ENCODE results near the gene ATRN. TPM values are rescaled to one million over a fixed set of nuclear protein-coding genes. Genes with fewer than 3 reads are reported as not detected.
"Not testable (repeated sequence)": the region's sequence is repeated elsewhere in the genome, so short reads cannot be mapped to it uniquely, and the experiment has no call there.

The ATRN gene
- total RNA-seq, 1 donor from 2014 or later, result 52.0 TPM

DNA sequence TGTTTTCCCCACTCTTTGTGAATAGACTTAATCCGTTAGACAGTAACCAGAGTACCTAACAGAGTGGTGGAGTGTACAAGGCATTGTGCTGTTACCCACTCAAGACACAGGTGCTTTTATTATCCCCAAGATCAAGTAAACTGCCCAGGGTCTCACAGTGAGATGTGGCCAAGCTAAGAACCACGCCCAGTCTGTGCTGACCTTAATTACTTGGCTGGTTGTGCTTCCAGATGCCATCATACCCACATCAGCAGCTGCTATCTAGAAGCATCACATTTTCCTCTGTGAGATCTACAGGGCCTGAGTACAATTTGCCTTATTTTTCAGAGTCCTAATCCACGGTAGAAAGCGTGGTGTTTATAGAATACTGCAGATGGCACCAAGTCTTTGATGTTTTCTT, 122.1 kb downstream of the ATRN start:
- H3K4me3 Mint-ChIP-seq (ENCODE audit: unreplicated experiment), result no peak overlapping the region
- no peak for DNase-seq (ENCODE audit: low spot score)
- no peaks in the 10 kb centered on the region for H3K9me3 Mint-ChIP-seq (ENCODE audit: low read depth)
- H3K27me3 Mint-ChIP-seq (ENCODE audit: low read depth), result no peaks in the 10 kb centered on the region
- H3K36me3 Mint-ChIP-seq (ENCODE audit: low read depth), result peaks cover 21% of the 10 kb centered on the region
- no peak overlapping the region for H3K27ac Mint-ChIP-seq (ENCODE audit: unreplicated experiment)
- peaks cover 6% of the 10 kb centered on the region for H3K4me1 Mint-ChIP-seq (ENCODE audit: low read depth)
- TF ChIP-seq, protein P1, sequence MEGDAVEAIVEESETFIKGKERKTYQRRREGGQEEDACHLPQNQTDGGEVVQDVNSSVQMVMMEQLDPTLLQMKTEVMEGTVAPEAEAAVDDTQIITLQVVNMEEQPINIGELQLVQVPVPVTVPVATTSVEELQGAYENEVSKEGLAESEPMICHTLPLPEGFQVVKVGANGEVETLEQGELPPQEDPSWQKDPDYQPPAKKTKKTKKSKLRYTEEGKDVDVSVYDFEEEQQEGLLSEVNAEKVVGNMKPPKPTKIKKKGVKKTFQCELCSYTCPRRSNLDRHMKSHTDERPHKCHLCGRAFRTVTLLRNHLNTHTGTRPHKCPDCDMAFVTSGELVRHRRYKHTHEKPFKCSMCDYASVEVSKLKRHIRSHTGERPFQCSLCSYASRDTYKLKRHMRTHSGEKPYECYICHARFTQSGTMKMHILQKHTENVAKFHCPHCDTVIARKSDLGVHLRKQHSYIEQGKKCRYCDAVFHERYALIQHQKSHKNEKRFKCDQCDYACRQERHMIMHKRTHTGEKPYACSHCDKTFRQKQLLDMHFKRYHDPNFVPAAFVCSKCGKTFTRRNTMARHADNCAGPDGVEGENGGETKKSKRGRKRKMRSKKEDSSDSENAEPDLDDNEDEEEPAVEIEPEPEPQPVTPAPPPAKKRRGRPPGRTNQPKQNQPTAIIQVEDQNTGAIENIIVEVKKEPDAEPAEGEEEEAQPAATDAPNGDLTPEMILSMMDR (IDR thresholded peaks at IDR 0.05), result no peak

DNA sequence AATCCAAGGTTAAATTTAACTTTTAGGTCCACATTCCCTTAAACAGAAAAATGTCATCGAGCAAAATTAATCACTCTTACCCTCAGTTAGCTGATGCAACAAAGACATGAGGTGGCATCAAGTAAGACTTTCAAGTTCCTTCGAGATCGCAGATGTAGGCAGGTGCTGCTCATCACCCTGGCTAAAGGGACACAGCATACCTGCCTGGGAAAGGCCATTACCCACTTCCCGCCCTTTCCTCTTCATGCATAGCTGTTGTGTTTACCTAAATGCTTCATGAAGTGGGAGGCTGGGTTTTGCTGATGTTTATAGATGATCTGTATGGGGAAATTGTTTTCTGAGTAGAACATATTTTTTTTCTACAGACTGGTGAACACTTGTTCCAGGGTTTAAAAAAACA, 124.7 kb downstream of the ATRN start:
- TF ChIP-seq, protein P1 (IDR thresholded peaks at IDR 0.05), result no peak
- DNase-seq (ENCODE audit: low spot score), result no peak
- no peaks in the 10 kb centered on the region for H3K27me3 Mint-ChIP-seq (ENCODE audit: low read depth)
- H3K4me1 Mint-ChIP-seq (ENCODE audit: low read depth), result peaks cover 6% of the 10 kb centered on the region
- H3K27ac Mint-ChIP-seq (ENCODE audit: unreplicated experiment), result no peak overlapping the region
- H3K9me3 Mint-ChIP-seq (ENCODE audit: low read depth), result no peaks in the 10 kb centered on the region
- H3K36me3 Mint-ChIP-seq (ENCODE audit: low read depth), result peaks cover 26% of the 10 kb centered on the region
- no peak overlapping the region for H3K4me3 Mint-ChIP-seq (ENCODE audit: unreplicated experiment)

DNA sequence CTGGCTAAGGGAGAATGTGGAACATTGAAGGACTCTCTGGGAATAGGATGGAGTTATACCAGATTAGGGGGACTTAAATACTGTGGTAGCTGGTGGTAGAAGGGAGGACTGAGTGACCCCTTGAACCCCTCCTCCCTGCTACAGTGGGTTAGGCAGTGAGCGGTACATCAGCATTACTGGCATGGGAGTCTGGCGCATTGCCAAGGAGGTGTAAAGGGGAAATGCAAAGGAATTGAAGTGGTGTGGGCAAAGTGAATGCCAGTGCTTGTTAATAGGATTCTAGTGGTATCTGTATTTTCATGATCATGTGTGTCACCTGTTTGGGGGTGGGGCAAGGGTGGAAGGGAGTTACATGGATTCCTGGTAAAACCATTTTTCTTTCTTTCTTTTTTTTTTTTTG, 132.3 kb downstream of the ATRN start:
- H3K27ac Mint-ChIP-seq (ENCODE audit: unreplicated experiment), result no peak overlapping the region
- DNase-seq (ENCODE audit: low spot score), result no peak
- peaks cover 33% of the 10 kb centered on the region for H3K36me3 Mint-ChIP-seq (ENCODE audit: low read depth)
- no peaks in the 10 kb centered on the region for H3K27me3 Mint-ChIP-seq (ENCODE audit: low read depth)
- TF ChIP-seq, protein P1 (IDR thresholded peaks at IDR 0.05), result no peak
- no peaks in the 10 kb centered on the region for H3K4me1 Mint-ChIP-seq (ENCODE audit: low read depth)
- H3K4me3 Mint-ChIP-seq (ENCODE audit: unreplicated experiment), result no peak overlapping the region
- H3K9me3 Mint-ChIP-seq (ENCODE audit: low read depth), result no peaks in the 10 kb centered on the region

DNA sequence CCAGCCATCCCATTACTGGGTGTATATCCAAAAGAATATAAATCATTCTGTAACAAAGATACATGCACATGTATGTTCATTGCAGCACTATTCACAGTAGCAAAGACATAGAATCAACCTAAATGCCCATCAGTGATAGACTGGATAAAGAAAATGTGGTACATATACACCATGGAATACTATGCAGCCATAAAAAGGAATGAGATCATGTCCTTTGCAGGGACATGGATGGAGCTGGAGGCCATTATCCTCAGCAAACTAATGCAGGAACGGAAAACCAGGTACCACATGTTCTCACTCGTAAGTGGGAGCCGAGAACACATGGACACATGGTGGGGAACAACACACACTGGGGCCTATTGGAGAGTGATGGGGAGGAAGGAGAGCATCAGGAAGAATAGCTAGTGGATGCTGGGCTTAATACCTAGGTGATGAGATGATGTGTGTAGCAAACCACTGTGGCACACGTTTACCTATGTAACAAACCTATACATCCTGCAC, 134.6 kb downstream of the ATRN start:
- H3K27me3 Mint-ChIP-seq (ENCODE audit: low read depth); DNase-seq (ENCODE audit: low spot score); H3K9me3 Mint-ChIP-seq (ENCODE audit: low read depth); H3K4me1 Mint-ChIP-seq (ENCODE audit: low read depth); H3K27ac Mint-ChIP-seq (ENCODE audit: unreplicated experiment); H3K4me3 Mint-ChIP-seq (ENCODE audit: unreplicated experiment): not testable (repeated sequence)
- H3K36me3 Mint-ChIP-seq (ENCODE audit: low read depth), result peaks cover 32% of the 10 kb centered on the region

DNA sequence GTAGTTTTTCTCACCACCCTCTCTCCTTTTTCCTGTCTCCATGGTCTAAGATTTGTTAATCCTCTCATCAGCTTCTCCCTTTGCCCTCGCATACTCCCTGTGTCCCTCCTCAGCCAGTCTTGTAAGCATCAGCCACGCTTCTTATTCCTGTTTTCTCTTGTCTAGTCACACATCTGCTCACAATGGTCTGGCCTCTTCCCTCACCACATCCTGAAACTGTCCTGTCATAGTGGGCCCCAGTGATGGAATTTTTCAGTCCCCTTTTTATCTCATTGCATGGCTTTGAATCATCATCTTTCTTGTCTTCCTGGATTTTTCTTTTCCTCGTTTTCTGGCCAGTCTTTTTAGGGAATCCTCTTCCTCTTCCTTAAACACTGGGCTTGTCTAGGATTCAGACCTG, 135.2 kb downstream of the ATRN start:
- H3K4me1 Mint-ChIP-seq (ENCODE audit: low read depth), result no peaks in the 10 kb centered on the region
- no peak overlapping the region for H3K27ac Mint-ChIP-seq (ENCODE audit: unreplicated experiment)
- no peaks in the 10 kb centered on the region for H3K9me3 Mint-ChIP-seq (ENCODE audit: low read depth)
- no peak for DNase-seq (ENCODE audit: low spot score)
- no peaks in the 10 kb centered on the region for H3K27me3 Mint-ChIP-seq (ENCODE audit: low read depth)
- no peak overlapping the region for H3K4me3 Mint-ChIP-seq (ENCODE audit: unreplicated experiment)
- peaks cover 32% of the 10 kb centered on the region for H3K36me3 Mint-ChIP-seq (ENCODE audit: low read depth)
- TF ChIP-seq, protein P1 (IDR thresholded peaks at IDR 0.05), result no peak

DNA sequence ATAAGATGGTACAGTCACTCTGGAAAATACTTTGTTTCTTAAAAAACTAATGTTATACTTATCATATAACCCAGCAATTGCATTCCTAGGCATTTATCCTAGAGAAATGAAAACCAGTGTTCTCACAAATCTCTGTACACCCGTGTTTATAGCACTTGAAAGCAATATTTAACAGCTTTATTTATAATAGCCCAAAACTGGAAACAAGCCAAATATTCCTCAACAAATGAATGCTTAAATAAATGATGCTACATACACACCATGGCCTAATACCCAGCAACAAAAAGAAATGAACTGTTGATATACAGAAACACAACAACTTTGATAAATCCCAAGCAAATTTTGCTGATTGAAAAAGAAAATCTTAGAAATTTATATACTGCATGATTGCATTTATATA, 141.1 kb downstream of the ATRN start:
- Mint-ChIP-seq H3K4me3 (ENCODE audit: unreplicated experiment) (no peak overlapping the region), H3K36me3 (ENCODE audit: low read depth) (peaks cover 15% of the 10 kb centered on the region), H3K9me3 (ENCODE audit: low read depth) (no peaks in the 10 kb centered on the region), H3K4me1 (ENCODE audit: low read depth) (peaks cover 18% of the 10 kb centered on the region), H3K27me3 (ENCODE audit: low read depth) (no peaks in the 10 kb centered on the region), H3K27ac (ENCODE audit: unreplicated experiment) (no peak overlapping the region)
- no peak for DNase-seq (ENCODE audit: low spot score)
- TF ChIP-seq, protein P1 (IDR thresholded peaks at IDR 0.05), result no peak
